NB4 (cell line): ENCODE measurements around the gene WDFY4.

ENCODE experiments used
- DNase-seq: peaks from one replicate; pipeline ENCODE4 v3.0.0; 2010; ENCODE audit warnings: low read depth
- H3K4me3 ChIP-seq: one replicate; pipeline ENCODE4 v1.5.1; 2011; ENCODE audit warnings: mild to moderate bottlenecking, low read depth, low read length, moderate library complexity
- CTCF ChIP-seq: IDR thresholded peaks from one replicate; pipeline ENCODE4 v1.5.1; 2012; ENCODE audit warnings: low read depth, low read length
- MAX ChIP-seq: IDR thresholded peaks from 2 replicates; pipeline ENCODE4 v1.6.1; 2011; ENCODE audit warnings: low read depth, low read length
- MYC ChIP-seq: IDR thresholded peaks from 2 replicates; pipeline ENCODE4 v1.6.1; 2011; ENCODE audit warnings: low read depth, low read length
- POLR2A ChIP-seq: IDR thresholded peaks from 2 replicates; pipeline ENCODE4 v1.6.1; 2011; ENCODE audit warnings: mild to moderate bottlenecking; ENCODE audit not compliant: insufficient read length; ENCODE audit errors: extremely low read depth

Gene WDFY4

DNA sequence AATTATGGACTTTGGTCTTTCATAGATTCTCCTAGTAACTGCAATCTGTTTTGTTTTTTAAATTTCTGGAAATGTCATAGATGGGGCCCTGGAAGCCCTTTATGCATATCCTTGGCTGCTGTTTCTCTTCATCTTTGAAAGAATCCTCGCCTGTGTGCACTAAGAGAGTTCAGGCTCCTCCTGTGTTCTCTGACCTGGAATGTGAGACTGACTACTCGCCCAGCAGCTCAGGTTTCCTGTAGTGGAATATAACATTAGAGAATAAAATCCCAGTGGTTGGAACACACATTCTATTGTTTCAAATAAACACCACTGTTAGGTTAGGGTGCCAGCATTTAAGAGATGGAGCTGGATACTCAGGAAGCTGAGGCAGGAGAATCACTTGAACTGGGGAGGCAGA, 56.3 kb downstream of the WDFY4 start:
- no peak for DNase-seq
- no peak for TF ChIP-seq POLR2A
- H3K4me3 ChIP-seq = no peak overlapping the region

GRCh38 chr10:48742891-48743860, 58.5 kb downstream of the WDFY4 start:
- no peak overlapping the region for H3K4me3 ChIP-seq
- TF ChIP-seq CTCF (no peak), MYC (no peak), POLR2A (no peak), MAX (no peak)

DNA sequence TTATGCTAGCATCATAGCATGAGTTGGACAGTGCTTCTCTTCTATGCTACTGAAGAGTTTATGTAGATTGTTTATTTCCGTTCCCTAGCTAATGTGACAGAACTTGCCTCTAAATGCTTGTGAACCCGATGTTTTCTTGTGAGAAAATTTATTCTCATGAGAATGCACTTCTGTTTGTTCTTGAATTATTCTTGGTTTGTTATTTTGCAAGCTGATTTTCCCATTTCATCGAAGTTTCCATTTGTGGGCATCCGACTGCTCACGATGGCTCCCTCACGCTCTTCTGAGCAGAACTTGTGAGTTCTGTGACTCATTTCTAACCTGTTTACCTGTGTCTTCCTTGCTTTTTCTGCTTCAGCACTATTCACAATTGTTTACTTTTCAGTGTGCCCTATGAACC, 59.9 kb downstream of the WDFY4 start:
- TF ChIP-seq MAX (no peak), POLR2A (no peak), CTCF (no peak), MYC (no peak)
- H3K4me3 ChIP-seq = no peak overlapping the region
- DNase-seq = no peak

More at GRCh38 chr10:48742891-48743860, 58.5 kb downstream of the WDFY4 start:
- DNase-seq = peak; percentile 46

DNA sequence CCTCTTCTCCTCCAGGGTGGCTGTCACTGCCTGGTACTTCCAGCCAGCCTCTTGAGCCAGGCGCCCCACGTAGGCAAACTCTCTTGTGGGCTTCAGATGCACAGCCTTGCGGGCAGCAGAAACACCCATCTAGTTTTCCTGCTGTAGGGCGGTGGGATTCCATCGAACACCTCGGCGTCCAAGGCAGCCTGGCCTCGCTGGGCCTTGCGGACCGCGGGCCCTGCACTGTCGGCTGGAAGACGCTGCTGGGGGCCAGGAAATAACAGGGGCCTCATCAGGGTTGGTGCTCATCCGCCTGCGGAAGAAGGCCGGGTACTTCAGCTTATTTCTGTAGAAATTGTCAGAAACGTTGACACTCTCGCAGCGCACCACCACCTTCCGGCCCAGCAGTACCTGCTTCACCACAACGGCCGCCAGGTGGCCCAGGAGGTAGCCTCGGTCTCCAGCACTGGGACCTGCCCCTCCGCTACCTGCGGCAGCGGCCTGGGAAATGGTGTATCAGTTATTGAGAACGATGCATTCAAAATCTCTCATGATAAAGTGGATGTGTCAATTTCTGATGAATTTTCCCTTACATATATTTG, 61.1 kb downstream of the WDFY4 start:
- H3K4me3 ChIP-seq = no peak overlapping the region
- DNase-seq = no peak
- no peak for TF ChIP-seq MAX
- TF ChIP-seq POLR2A = no peak
- TF ChIP-seq CTCF = no peak
- TF ChIP-seq MYC = no peak

DNA sequence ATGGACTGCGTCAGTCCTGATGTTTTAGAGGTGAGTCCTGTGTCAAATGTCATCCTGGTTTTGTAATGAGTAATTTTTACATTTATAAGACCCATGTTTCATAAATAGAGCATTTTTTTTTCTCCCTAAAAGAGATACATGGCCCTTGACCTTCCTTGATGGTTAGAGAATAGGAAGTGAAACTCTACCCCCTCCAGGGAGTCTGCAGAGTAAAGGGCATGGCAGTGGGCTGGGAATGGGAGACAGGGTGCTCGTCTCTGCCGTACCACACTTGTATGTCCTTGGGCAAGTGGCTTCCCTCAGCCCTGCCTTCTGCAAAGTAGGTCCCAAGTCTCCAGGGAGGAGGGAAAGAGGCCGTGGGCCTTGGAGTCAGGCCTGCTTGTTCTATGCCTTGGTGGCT, 63.9 kb downstream of the WDFY4 start:
- TF ChIP-seq POLR2A = no peak
- TF ChIP-seq MYC = no peak
- no peak for TF ChIP-seq MAX
- no peak for TF ChIP-seq CTCF
- H3K4me3 ChIP-seq = no peak overlapping the region
- DNase-seq = peak; percentile 52

GRCh38 chr10:48749254-48749787, 64.6 kb downstream of the WDFY4 start:
- TF ChIP-seq POLR2A (no peak), CTCF (no peak), MYC (no peak), MAX (no peak)

More at GRCh38 chr10:48749254-48749787, 64.6 kb downstream of the WDFY4 start:
- no peak for DNase-seq
- no peak overlapping the region for H3K4me3 ChIP-seq
